HepG2 (cell line): ENCODE results near the gene ATXN2. TPM values are rescaled to one million over a fixed set of nuclear protein-coding genes. Genes with fewer than 3 reads are reported as not detected.

ENCODE experiments used
- ATAC-seq: fragments of 200-7000 bp; cut with Tn5 transposase; 3 replicates; pipeline ENCODE4 v1.9.1; 2020; ENCODE audit warnings: mild to moderate bottlenecking, moderate library complexity
- BruUV-seq: library from RNA; stranded (reverse); fragments of 400-500 nt; replicated peaks from 2 replicates; lab custom pipeline; 2021; lab: Mats Ljungman, UMichigan
- CTCF ChIA-PET: fragments of 300-600 bp; formaldehyde crosslinking; extraction: SDS; loops from one replicate; lab custom pipeline; 2021; ENCODE audit warnings: low total read pairs, inconsistent platforms, low intra/inter-chr PET ratio; lab: Yijun Ruan, JAX
- POLR2A ChIA-PET: fragments of 350-600 bp; sonication (Branson Sonifier 250); formaldehyde crosslinking; loops from one replicate; lab custom pipeline; 2020; ENCODE audit warnings: antibody characterized with exemption, inconsistent platforms; lab: Yijun Ruan, JAX
- DNase-seq: peaks from one replicate; pipeline ENCODE4 v3.0.0-alpha.2; 2015; ENCODE audit warnings: low spot score
- FAIRE-seq: peaks from 3 replicates; lab custom pipeline; 2011; peaks lifted over from hg19 to GRCh38; lab: Jason Lieb, UNC
- H2AFZ ChIP-seq: one replicate; pipeline ENCODE4 v1.6.1; 2011; ENCODE audit warnings: low read length, inconsistent platforms
- H3K27ac ChIP-seq: fragments of 300-600 bp; 3 replicates; pipeline ENCODE4 v1.8.0; 2011; ENCODE audit warnings: mixed run types, mild to moderate bottlenecking, mixed read lengths, low read length, inconsistent platforms; ENCODE audit not compliant: insufficient read depth; ENCODE audit errors: extremely low read length
- H3K27me3 ChIP-seq, 2 experiments: fragments of 200-600 bp in 1 of 2; 2 replicates in 1 of 2; 3 replicates in 1 of 2; pipeline versions ENCODE4 v1.6.0 to v1.8.0; 2011; ENCODE audit warnings: low read length in 2 of 2, mild to moderate bottlenecking in 2 of 2, moderate library complexity in 2 of 2, inconsistent platforms in 1 of 2; ENCODE audit not compliant: insufficient read depth in 2 of 2, control insufficient read depth in 1 of 2
- H3K36me3 ChIP-seq, 2 experiments: fragments of 200-600 bp in 1 of 2; replicated peaks in 1 of 2; 2 replicates in 1 of 2; 3 replicates in 1 of 2; pipeline versions ENCODE4 v1.5.1 to v1.8.0; 2011; ENCODE audit warnings: low read length in 2 of 2, inconsistent platforms in 1 of 2; ENCODE audit not compliant: insufficient read depth in 2 of 2, control insufficient read depth in 1 of 2
- H3K4me1 ChIP-seq: 2 replicates; pipeline ENCODE4 v1.5.1; 2012; ENCODE audit warnings: low read length, inconsistent platforms; ENCODE audit not compliant: insufficient read depth
- H3K4me2 ChIP-seq: 2 replicates; pipeline ENCODE4 v1.6.0; 2011; ENCODE audit warnings: low read depth, low read length, inconsistent platforms
- H3K4me3 ChIP-seq, 3 experiments: fragments of 200-600 bp in 1 of 3; sonication (generic), shearing (Covaris generic) in 1 of 3; replicated peaks in 1 of 3; 2 replicates each; pipeline ENCODE4 v1.5.1; 2011 to 2016; ENCODE audit warnings: low read length in 3 of 3, inconsistent platforms in 2 of 3, low read depth in 2 of 3, mild to moderate bottlenecking in 2 of 3, control low read depth in 1 of 3, mixed read lengths in 1 of 3; ENCODE audit not compliant: insufficient read depth in 1 of 3
- H3K79me2 ChIP-seq: one replicate; pipeline ENCODE4 v1.6.1; 2011; ENCODE audit warnings: low read length, inconsistent platforms; ENCODE audit not compliant: insufficient read depth
- H3K9ac ChIP-seq: 2 replicates; pipeline ENCODE4 v1.6.0; 2011; ENCODE audit warnings: mild to moderate bottlenecking, low read depth, low read length, inconsistent platforms; ENCODE audit not compliant: insufficient read depth
- H3K9me3 ChIP-seq: 2 replicates; pipeline ENCODE4 v1.5.1; 2012; ENCODE audit warnings: mild to moderate bottlenecking, low read length
- H4K20me1 ChIP-seq: 2 replicates; pipeline ENCODE4 v1.6.0; 2011; ENCODE audit warnings: inconsistent platforms, mild to moderate bottlenecking, low read length, moderate library complexity; ENCODE audit not compliant: insufficient read depth
- BRD4 ChIP-seq: sonication (generic); formaldehyde crosslinking; IDR thresholded peaks from 2 replicates; pipeline ENCODE4 v1.4.0; 2020; ENCODE audit warnings: missing genetic modification reagents
- KAT2B ChIP-seq: fragments of 150-350 bp; IDR thresholded peaks from 2 replicates; pipeline ENCODE4 v1.6.1; 2014; ENCODE audit warnings: low read depth, low read length, borderline replicate concordance
- MTF2 ChIP-seq: sonication (generic); formaldehyde crosslinking; IDR thresholded peaks from 2 replicates; pipeline ENCODE4 v1.5.0; 2020; ENCODE audit warnings: missing genetic modification reagents, borderline replicate concordance
- MYC ChIP-seq: sonication (generic); formaldehyde crosslinking; IDR thresholded peaks from 2 replicates; pipeline ENCODE4 v1.9.0; 2021; ENCODE audit warnings: missing genetic modification reagents, borderline replicate concordance
- NCOA5 ChIP-seq: sonication (generic); formaldehyde crosslinking; IDR thresholded peaks from 2 replicates; pipeline ENCODE4 v1.4.0; 2020; ENCODE audit warnings: missing genetic modification reagents
- NR2F2 ChIP-seq: IDR thresholded peaks from 2 replicates; pipeline ENCODE4 v1.6.1; 2012; ENCODE audit warnings: low read depth, inconsistent platforms, borderline replicate concordance
- POGZ ChIP-seq: sonication (generic); formaldehyde crosslinking; IDR thresholded peaks from 2 replicates; pipeline ENCODE4 v1.4.0; 2020; ENCODE audit warnings: mild to moderate bottlenecking, missing genetic modification reagents
- RAD51 ChIP-seq: fragments of 450-650 bp; IDR thresholded peaks from 2 replicates; pipeline ENCODE4 v1.6.1; 2016; ENCODE audit warnings: borderline replicate concordance
- RFXANK ChIP-seq: IDR thresholded peaks from 2 replicates; pipeline ENCODE4 v1.6.1; 2016
- SNAPC2 ChIP-seq: sonication (generic); formaldehyde crosslinking; IDR thresholded peaks from 2 replicates; pipeline ENCODE4 v1.8.1; 2022; ENCODE audit warnings: mild to moderate bottlenecking, missing genetic modification reagents
- SOX13 ChIP-seq, 3 experiments: fragments of 450-650 bp in 1 of 3; sonication (generic) in 1 of 3; formaldehyde crosslinking in 1 of 3; IDR thresholded peaks in 2 of 3; conservative IDR thresholded peaks in 1 of 3; 2 replicates each; pipeline versions ENCODE4 v1.5.0 to v1.6.1; 2016 to 2020; ENCODE audit warnings: antibody characterized with exemption in 1 of 3, mild to moderate bottlenecking in 1 of 3, missing compliant biosample characterization in 1 of 3, missing genetic modification reagents in 1 of 3, moderate library complexity in 1 of 3
- ZFP36 ChIP-seq: fragments of 150-350 bp; IDR thresholded peaks from 2 replicates; pipeline ENCODE4 v1.6.1; 2018; ENCODE audit warnings: borderline replicate concordance, low read length, low read depth; ENCODE audit not compliant: partially characterized antibody
- ZNF326 ChIP-seq: sonication (generic); formaldehyde crosslinking; IDR thresholded peaks from 2 replicates; pipeline ENCODE4 v1.4.0; 2020; ENCODE audit warnings: missing genetic modification reagents, borderline replicate concordance
- WGBS: methylation state at CpG from one replicate; pipeline ENCODE4 v1.1.6; 2017; ENCODE audit warnings: low lambda C conversion rate; 5-methylcytosine and 5-hydroxymethylcytosine counted together
- in situ Hi-C: cut with HindIII; loops from 2 replicates; pipeline ENCODE4 v1.10.0; 2017; ENCODE audit warnings: low pct_unique_long_range_greater_than_20kb; ENCODE audit not compliant: extremely low pct_ligation_motif_present
- intact Hi-C: fragments of 100-400 bp; cut with micrococcal nuclease; formaldehyde crosslinking; loops from one replicate; pipeline ENCODE4 v1.10.0; 2022; ENCODE audit not compliant: unreplicated experiment
- polyA plus RNA-seq, 8 experiments: library from polyadenylated mRNA; depleted of rRNA in 3 of 8; stranded (reverse) in 7 of 8; unstranded in 1 of 8; fragments of >200 nt; fragmentation: Illumina TruSeq in 4 of 8; extraction: Trizol in 4 of 8; gene quantifications; 2 replicates each; pipeline versions ENCODE4 v1.2.1 to v1.2.3, GENCODE V29; 2011 to 2016; ENCODE audit warnings: low read depth in 4 of 8, missing spikeins in 1 of 8, mixed read lengths in 1 of 8; ENCODE audit not compliant: insufficient read depth in 1 of 8
- total RNA-seq, 5 experiments: library from RNA; depleted of rRNA; stranded (reverse); fragments of >200 nt; fragmentation: Illumina TruSeq; extraction: Trizol; gene quantifications; 2 replicates each; pipeline ENCODE4 v1.2.3, GENCODE V29; 2016; ENCODE audit warnings: low read depth in 1 of 5
- TF ChIP-seq, protein P1 (sequence below): sonication (generic); formaldehyde crosslinking; IDR thresholded peaks from 2 replicates; pipeline ENCODE4 v1.5.0; 2020; ENCODE audit warnings: missing genetic modification reagents
- TF ChIP-seq, protein P2 (sequence below): sonication (generic); formaldehyde crosslinking; IDR thresholded peaks from 2 replicates; pipeline ENCODE4 v1.4.0; 2020; ENCODE audit warnings: missing genetic modification reagents

Gene ATXN2
- total and polyA plus RNA-seq, 2 of the 13 experiments (the other 11 are each of a cell fraction or from before 2014, with no cell fraction given) = 18.1 to 27.1 TPM

DNA sequence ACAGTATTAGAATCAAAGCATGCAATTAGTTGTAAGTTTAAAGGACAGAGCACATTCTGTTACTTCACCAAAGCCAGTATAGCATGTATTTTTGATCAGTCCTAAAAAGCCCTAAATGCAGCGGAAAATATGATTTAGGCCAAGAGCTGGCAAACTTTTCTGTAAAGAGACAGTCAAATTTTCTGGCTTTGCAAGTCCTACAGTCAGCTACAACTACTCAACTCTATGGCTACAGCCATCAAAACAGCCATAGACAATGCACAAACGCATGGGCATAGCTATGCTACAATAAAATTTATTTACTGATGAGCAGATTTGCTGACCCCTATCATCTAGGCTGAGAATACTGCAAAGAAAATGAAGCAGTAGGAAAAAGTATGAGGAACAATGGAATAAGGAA, 52.9 kb downstream of the ATXN2 start:
- CTCF ChIA-PET = no interaction called here

DNA sequence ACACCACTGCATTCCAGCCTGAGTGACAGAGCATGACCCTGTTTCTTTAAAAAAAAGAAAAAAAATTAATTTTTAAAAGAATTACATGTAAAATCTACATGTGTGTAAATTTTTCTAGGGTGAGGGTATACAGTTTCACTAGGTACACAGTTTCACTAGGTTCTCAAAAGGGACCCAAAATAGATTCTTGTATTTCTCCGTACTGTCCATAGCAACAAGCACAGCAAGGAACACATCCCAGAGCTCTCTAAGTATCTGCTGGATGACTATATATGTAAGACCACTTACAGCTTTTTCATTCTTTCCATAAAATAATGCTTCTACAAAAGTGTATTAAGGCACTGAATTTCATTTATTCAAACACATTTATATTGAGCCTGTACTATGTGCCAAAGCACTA, 55.1 kb downstream of the ATXN2 start:
- ATAC-seq (no peak), DNase-seq (no peak), FAIRE-seq (no peak)
- H3K4me1 ChIP-seq = no peaks in the 10 kb centered on the region
- ChIA-PET POLR2A (no interaction called here), CTCF (no interaction called here)
- no peaks in the 10 kb centered on the region for H3K79me2 ChIP-seq
- no peaks in the 10 kb centered on the region for H4K20me1 ChIP-seq
- in situ Hi-C loops = no loop called here
- no peaks in the 10 kb centered on the region for H3K9me3 ChIP-seq
- no peak overlapping the region for H3K27ac ChIP-seq
- H3K4me3 ChIP-seq = no peak overlapping the region
- WGBS = 90% methylated on average over 1 of the region's 1 CpG
- no peak overlapping the region for H3K4me2 ChIP-seq
- no peaks in the 10 kb centered on the region for H3K27me3 ChIP-seq
- H3K9ac ChIP-seq = no peak overlapping the region
- no peak overlapping the region for H2AFZ ChIP-seq
- peaks cover 15 to 52% of the 10 kb centered on the region in 2 experiments; a peak in 4 of 5 replicates for H3K36me3 ChIP-seq
- intact Hi-C loops = no loop called here
- BruUV-seq = no TSS peak
- no peak for TF ChIP-seq KAT2B
- no peak for TF ChIP-seq MYC (CRISPR knock-in tag)
- TF ChIP-seq MTF2 (CRISPR knock-in tag) = no peak
- no peak for TF ChIP-seq RFXANK (CRISPR knock-in tag)
- TF ChIP-seq NR2F2 = no peak
- no peak for TF ChIP-seq SNAPC2 (CRISPR knock-in tag)
- TF ChIP-seq, protein P1, sequence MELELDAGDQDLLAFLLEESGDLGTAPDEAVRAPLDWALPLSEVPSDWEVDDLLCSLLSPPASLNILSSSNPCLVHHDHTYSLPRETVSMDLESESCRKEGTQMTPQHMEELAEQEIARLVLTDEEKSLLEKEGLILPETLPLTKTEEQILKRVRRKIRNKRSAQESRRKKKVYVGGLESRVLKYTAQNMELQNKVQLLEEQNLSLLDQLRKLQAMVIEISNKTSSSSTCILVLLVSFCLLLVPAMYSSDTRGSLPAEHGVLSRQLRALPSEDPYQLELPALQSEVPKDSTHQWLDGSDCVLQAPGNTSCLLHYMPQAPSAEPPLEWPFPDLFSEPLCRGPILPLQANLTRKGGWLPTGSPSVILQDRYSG (CRISPR knock-in tag) = no peak
- no peak for TF ChIP-seq BRD4 (CRISPR knock-in tag)
- TF ChIP-seq SOX13 (IDR thresholded peaks at IDR 0.05) = no peak
- TF ChIP-seq SOX13 (CRISPR knock-in tag; conservative IDR thresholded peaks at IDR 0.05 in 1 of 2, IDR thresholded peaks at IDR 0.05 in 1 of 2) = no peak
- TF ChIP-seq, protein P2, sequence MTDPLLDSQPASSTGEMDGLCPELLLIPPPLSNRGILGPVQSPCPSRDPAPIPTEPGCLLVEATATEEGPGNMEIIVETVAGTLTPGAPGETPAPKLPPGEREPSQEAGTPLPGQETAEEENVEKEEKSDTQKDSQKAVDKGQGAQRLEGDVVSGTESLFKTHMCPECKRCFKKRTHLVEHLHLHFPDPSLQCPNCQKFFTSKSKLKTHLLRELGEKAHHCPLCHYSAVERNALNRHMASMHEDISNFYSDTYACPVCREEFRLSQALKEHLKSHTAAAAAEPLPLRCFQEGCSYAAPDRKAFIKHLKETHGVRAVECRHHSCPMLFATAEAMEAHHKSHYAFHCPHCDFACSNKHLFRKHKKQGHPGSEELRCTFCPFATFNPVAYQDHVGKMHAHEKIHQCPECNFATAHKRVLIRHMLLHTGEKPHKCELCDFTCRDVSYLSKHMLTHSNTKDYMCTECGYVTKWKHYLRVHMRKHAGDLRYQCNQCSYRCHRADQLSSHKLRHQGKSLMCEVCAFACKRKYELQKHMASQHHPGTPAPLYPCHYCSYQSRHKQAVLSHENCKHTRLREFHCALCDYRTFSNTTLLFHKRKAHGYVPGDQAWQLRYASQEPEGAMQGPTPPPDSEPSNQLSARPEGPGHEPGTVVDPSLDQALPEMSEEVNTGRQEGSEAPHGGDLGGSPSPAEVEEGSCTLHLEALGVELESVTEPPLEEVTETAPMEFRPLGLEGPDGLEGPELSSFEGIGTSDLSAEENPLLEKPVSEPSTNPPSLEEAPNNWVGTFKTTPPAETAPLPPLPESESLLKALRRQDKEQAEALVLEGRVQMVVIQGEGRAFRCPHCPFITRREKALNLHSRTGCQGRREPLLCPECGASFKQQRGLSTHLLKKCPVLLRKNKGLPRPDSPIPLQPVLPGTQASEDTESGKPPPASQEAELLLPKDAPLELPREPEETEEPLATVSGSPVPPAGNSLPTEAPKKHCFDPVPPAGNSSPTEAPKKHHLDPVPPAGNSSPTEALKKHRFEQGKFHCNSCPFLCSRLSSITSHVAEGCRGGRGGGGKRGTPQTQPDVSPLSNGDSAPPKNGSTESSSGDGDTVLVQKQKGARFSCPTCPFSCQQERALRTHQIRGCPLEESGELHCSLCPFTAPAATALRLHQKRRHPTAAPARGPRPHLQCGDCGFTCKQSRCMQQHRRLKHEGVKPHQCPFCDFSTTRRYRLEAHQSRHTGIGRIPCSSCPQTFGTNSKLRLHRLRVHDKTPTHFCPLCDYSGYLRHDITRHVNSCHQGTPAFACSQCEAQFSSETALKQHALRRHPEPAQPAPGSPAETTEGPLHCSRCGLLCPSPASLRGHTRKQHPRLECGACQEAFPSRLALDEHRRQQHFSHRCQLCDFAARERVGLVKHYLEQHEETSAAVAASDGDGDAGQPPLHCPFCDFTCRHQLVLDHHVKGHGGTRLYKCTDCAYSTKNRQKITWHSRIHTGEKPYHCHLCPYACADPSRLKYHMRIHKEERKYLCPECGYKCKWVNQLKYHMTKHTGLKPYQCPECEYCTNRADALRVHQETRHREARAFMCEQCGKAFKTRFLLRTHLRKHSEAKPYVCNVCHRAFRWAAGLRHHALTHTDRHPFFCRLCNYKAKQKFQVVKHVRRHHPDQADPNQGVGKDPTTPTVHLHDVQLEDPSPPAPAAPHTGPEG = no peak
- TF ChIP-seq RAD51 = no peak

More for the DNA sequence above, 52.9 kb downstream of the ATXN2 start:
- Histone ChIP-seq H3K4me3 (no peak overlapping the region), H3K9ac (no peak overlapping the region), H3K4me2 (no peak overlapping the region), H3K79me2 (peaks cover 2% of the 10 kb centered on the region), H3K36me3 (peaks cover 16 to 59% of the 10 kb centered on the region in 2 experiments; a peak in 4 of 5 replicates), H3K4me1 (no peaks in the 10 kb centered on the region), H3K27ac (no peak overlapping the region), H3K9me3 (no peaks in the 10 kb centered on the region), H2AFZ (no peak overlapping the region), H4K20me1 (no peaks in the 10 kb centered on the region), H3K27me3 (no peaks in the 10 kb centered on the region)
- 97% methylated on average over 2 of the region's 2 CpGs for WGBS
- in situ Hi-C loops (no loop called here), intact Hi-C loops (no loop called here)
- no peak for FAIRE-seq
- BruUV-seq = no TSS peak
- POLR2A ChIA-PET = no interaction called here
- no peak for ATAC-seq
- TF ChIP-seq POGZ (CRISPR knock-in tag) = no peak
- no peak for TF ChIP-seq ZNF326 (CRISPR knock-in tag)
- no peak for TF ChIP-seq ZFP36
- TF ChIP-seq NCOA5 = no peak
- DNase-seq = no peak
